CD14-positive monocyte (primary cell): ENCODE results near the gene SLC1A7. TPM values are rescaled to one million over a fixed set of nuclear protein-coding genes. Genes with fewer than 3 reads are reported as not detected.

Source experiments
- DNase-seq, 3 donors: peaks; one replicate each; pipeline ENCODE4 v3.0.0-alpha.2; 2011 to 2022
- H2AFZ ChIP-seq: 2 replicates; pipeline ENCODE4 v1.6.0; 2012; ENCODE audit warnings: mild to moderate bottlenecking, low read depth, low read length, inconsistent platforms; ENCODE audit not compliant: insufficient read depth, poor library complexity, severe bottlenecking
- H3K27ac ChIP-seq, 2 donors: 1 replicate in 1 of 2; 2 replicates in 1 of 2; pipeline ENCODE4 v1.5.1; 2012 to 2013; ENCODE audit warnings: low read length in 2 of 2, control low read depth in 1 of 2, inconsistent platforms in 1 of 2, low read depth in 1 of 2, mild to moderate bottlenecking in 1 of 2
- H3K27me3 ChIP-seq, 2 donors: one replicate each; pipeline versions ENCODE4 v1.6.0 to v1.6.1; 2011 to 2013; ENCODE audit warnings: low read length in 2 of 2; ENCODE audit not compliant: control insufficient read depth in 2 of 2, insufficient read depth in 2 of 2
- H3K36me3 ChIP-seq, 2 donors: replicated peaks in 1 of 2; 1 replicate in 1 of 2; 2 replicates in 1 of 2; pipeline versions ENCODE4 v1.5.1 to v1.6.1; 2012 to 2013; ENCODE audit warnings: low read length in 2 of 2, control low read depth in 1 of 2, inconsistent platforms in 1 of 2, mild to moderate bottlenecking in 1 of 2; ENCODE audit not compliant: insufficient read depth in 2 of 2, control insufficient read depth in 1 of 2
- H3K4me1 ChIP-seq, 2 donors: 1 replicate in 1 of 2; 2 replicates in 1 of 2; pipeline versions ENCODE4 v1.5.1 to v1.6.1; 2012 to 2013; ENCODE audit warnings: low read length in 2 of 2, control low read depth in 1 of 2, inconsistent platforms in 1 of 2, mild to moderate bottlenecking in 1 of 2, moderate library complexity in 1 of 2; ENCODE audit not compliant: insufficient read depth in 2 of 2, control insufficient read depth in 1 of 2
- H3K4me2 ChIP-seq: replicated peaks from 2 replicates; pipeline ENCODE3; 2012; ENCODE audit warnings: low read length, moderate library complexity, mild to moderate bottlenecking; ENCODE audit not compliant: poor library complexity, severe bottlenecking; ENCODE audit errors: extremely low read depth
- H3K4me3 ChIP-seq, 3 experiments: fragments of 200-600 bp in 1 of 3; sonication (generic) in 1 of 3; replicated peaks in 1 of 3; 1 replicate in 2 of 3; 2 replicates in 1 of 3; pipeline ENCODE4 v1.5.1; 2011 to 2013; ENCODE audit warnings: low read length in 3 of 3, mild to moderate bottlenecking in 3 of 3, control low read depth in 2 of 3, low read depth in 2 of 3, inconsistent platforms in 1 of 3, moderate library complexity in 1 of 3
- H3K79me2 ChIP-seq: 2 replicates; pipeline ENCODE4 v1.6.0; 2012; ENCODE audit warnings: mild to moderate bottlenecking, control low read depth, inconsistent platforms, low read length, moderate library complexity; ENCODE audit not compliant: insufficient read depth
- H3K9ac ChIP-seq: 2 replicates; pipeline ENCODE4 v1.6.0; 2017; ENCODE audit warnings: low read length, mild to moderate bottlenecking; ENCODE audit not compliant: insufficient read depth, poor library complexity, severe bottlenecking
- H3K9me3 ChIP-seq, 2 donors: replicated peaks in 1 of 2; 1 replicate in 1 of 2; 2 replicates in 1 of 2; pipeline versions ENCODE4 v1.5.1 to v1.6.1; 2012 to 2013; ENCODE audit warnings: low read length in 2 of 2, control low read depth in 1 of 2; ENCODE audit not compliant: control insufficient read depth in 1 of 2, insufficient read depth in 1 of 2
- H4K20me1 ChIP-seq: 2 replicates; pipeline ENCODE4 v1.6.0; 2012; ENCODE audit warnings: mild to moderate bottlenecking, low read length, control low read depth, moderate library complexity; ENCODE audit not compliant: insufficient read depth
- H3K27ac Mint-ChIP-seq, 7 donors: one replicate each; pipeline ENCODE4 v1.8.0; 2020; ENCODE audit warnings: mild to moderate bottlenecking in 7 of 7, mixed read lengths in 7 of 7, moderate library complexity in 6 of 7, inconsistent platforms in 2 of 7
- H3K27me3 Mint-ChIP-seq, 3 donors: one replicate each; pipeline ENCODE4 v1.8.0; 2021 to 2022; ENCODE audit warnings: low read depth in 3 of 3, mild to moderate bottlenecking in 3 of 3, mixed read lengths in 3 of 3, moderate library complexity in 3 of 3, inconsistent platforms in 1 of 3
- H3K36me3 Mint-ChIP-seq, 2 donors: one replicate each; pipeline ENCODE4 v1.8.0; 2020; ENCODE audit warnings: mixed read lengths in 2 of 2, inconsistent platforms in 1 of 2, mild to moderate bottlenecking in 1 of 2
- H3K4me1 Mint-ChIP-seq: one replicate; pipeline ENCODE4 v1.8.0; 2020; ENCODE audit warnings: mild to moderate bottlenecking, mixed read lengths
- H3K4me3 Mint-ChIP-seq, 2 donors: one replicate each; pipeline ENCODE4 v1.8.0; 2020; ENCODE audit warnings: mild to moderate bottlenecking in 2 of 2, mixed read lengths in 2 of 2, moderate library complexity in 1 of 2
- H3K9me3 Mint-ChIP-seq, 7 donors: one replicate each; pipeline ENCODE4 v1.8.0; 2020 to 2022; ENCODE audit warnings: mixed read lengths in 7 of 7, mild to moderate bottlenecking in 6 of 7, moderate library complexity in 6 of 7, inconsistent platforms in 2 of 7
- WGBS: methylation state at CpG from one replicate; pipeline ENCODE4 v1.1.5; 2013; ENCODE audit warnings: missing lambda C conversion rate; ENCODE audit not compliant: insufficient coverage; 5-methylcytosine and 5-hydroxymethylcytosine counted together
- intact Hi-C, 2 donors: fragments of 100-400 bp; cut with micrococcal nuclease; formaldehyde crosslinking; loops; one replicate each; pipeline versions ENCODE4 v1.15.0 to v1.15.1; 2023
- polyA plus RNA-seq, 3 donors: library from polyadenylated mRNA; depleted of rRNA in 1 of 3; unstranded in 2 of 3; stranded (reverse) in 1 of 3; fragments of 300-500 nt in 2 of 3; fragments of >200 nt in 1 of 3; fragmentation: Illumina TruSeq in 2 of 3; gene quantifications; 1 replicate in 2 of 3; 2 replicates in 1 of 3; pipeline ENCODE4 v1.2.3, GENCODE V29; 2012 to 2021
- TF ChIP-seq, protein P1 (sequence below): fragments of 200-600 bp; IDR thresholded peaks from one replicate; pipeline ENCODE4 v1.8.0; 2022; ENCODE audit warnings: antibody characterized with exemption, mild to moderate bottlenecking

SLC1A7 gene
- polyA plus RNA-seq, 3 donors, result not detected

DNA sequence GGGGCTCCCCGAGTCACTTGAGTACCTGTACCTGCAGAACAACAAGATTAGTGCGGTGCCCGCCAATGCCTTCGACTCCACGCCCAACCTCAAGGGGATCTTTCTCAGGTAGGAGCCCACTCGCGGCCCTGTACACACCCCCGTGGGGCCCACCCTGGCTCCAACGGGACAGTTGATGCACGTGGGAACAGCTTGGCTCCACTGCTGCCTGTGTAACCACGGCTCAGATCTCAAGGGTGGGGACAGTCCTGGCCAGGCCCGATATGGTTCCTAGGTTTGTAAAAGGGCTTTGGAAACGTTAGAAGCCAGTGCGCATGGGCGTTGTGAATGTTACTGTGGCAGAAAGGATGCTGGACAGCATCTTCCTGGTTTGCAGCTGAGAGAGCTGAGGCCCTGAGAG lies 61.7 kb downstream of the SLC1A7 start:
- intact Hi-C loops, result no loop called here
- Histone ChIP-seq H4K20me1 (no peaks in the 10 kb centered on the region), H3K4me1 (no peaks in the 10 kb centered on the region), H3K27me3 (no peaks in the 10 kb centered on the region), H3K9ac (no peak overlapping the region), H3K4me3 (no peak overlapping the region), H3K79me2 (no peaks in the 10 kb centered on the region), H3K4me2 (no peak overlapping the region), H3K9me3 (no peaks in the 10 kb centered on the region), H2AFZ (no peak overlapping the region), H3K36me3 (no peaks in the 10 kb centered on the region), H3K27ac (no peak overlapping the region)
- 93% methylated on average over 15 of the region's 15 CpGs for WGBS
- Mint-ChIP-seq H3K4me1 (no peaks in the 10 kb centered on the region), H3K27ac (peak overlapping the region in 1 of 7 donors; percentile 25), H3K9me3 (no peaks in the 10 kb centered on the region), H3K4me3 (no peak overlapping the region), H3K36me3 (no peaks in the 10 kb centered on the region), H3K27me3 (peaks cover 0 to 7% (median 2%) of the 10 kb centered on the region in 3 donors)
- TF ChIP-seq, protein P1, sequence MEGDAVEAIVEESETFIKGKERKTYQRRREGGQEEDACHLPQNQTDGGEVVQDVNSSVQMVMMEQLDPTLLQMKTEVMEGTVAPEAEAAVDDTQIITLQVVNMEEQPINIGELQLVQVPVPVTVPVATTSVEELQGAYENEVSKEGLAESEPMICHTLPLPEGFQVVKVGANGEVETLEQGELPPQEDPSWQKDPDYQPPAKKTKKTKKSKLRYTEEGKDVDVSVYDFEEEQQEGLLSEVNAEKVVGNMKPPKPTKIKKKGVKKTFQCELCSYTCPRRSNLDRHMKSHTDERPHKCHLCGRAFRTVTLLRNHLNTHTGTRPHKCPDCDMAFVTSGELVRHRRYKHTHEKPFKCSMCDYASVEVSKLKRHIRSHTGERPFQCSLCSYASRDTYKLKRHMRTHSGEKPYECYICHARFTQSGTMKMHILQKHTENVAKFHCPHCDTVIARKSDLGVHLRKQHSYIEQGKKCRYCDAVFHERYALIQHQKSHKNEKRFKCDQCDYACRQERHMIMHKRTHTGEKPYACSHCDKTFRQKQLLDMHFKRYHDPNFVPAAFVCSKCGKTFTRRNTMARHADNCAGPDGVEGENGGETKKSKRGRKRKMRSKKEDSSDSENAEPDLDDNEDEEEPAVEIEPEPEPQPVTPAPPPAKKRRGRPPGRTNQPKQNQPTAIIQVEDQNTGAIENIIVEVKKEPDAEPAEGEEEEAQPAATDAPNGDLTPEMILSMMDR, result no peak
- no peak for DNase-seq

DNA sequence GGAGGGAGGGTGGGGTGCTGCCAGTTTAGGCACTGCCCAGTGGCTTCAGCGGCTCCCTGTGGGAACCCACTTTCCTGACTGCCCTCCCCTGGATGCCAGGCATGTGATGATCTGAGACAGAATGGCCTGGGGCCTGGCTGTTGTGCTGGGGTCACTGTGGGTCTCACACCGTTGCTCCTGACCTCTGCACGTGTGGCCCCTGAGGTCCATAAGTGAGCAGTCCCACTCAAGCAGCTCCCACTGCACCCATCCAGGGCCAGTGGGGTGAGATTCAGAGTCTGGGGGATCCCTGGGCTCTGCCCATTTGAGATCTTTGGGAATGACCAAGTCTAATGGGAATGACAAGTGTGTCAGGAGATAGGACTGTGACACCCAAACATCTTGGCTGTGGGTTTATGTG lies 62.4 kb downstream of the SLC1A7 start:
- H3K4me2 ChIP-seq, result no peak overlapping the region
- no peaks in the 10 kb centered on the region for H3K9me3 ChIP-seq
- Mint-ChIP-seq H3K9me3 (no peaks in the 10 kb centered on the region), H3K4me3 (no peak overlapping the region), H3K27me3 (peaks cover 0 to 7% (median 2%) of the 10 kb centered on the region in 3 donors), H3K36me3 (no peaks in the 10 kb centered on the region), H3K4me1 (no peaks in the 10 kb centered on the region), H3K27ac (no peak overlapping the region)
- no peaks in the 10 kb centered on the region for H3K79me2 ChIP-seq
- no peaks in the 10 kb centered on the region for H3K4me1 ChIP-seq
- intact Hi-C loops, result no loop called here
- H4K20me1 ChIP-seq, result no peaks in the 10 kb centered on the region
- H3K9ac ChIP-seq, result no peak overlapping the region
- no peak overlapping the region for H2AFZ ChIP-seq
- TF ChIP-seq, protein P1, result no peak
- H3K27me3 ChIP-seq, result no peaks in the 10 kb centered on the region
- H3K27ac ChIP-seq, result no peak overlapping the region
- H3K4me3 ChIP-seq, result no peak overlapping the region
- WGBS, result 0% methylated on average over 1 of the region's 3 CpGs
- H3K36me3 ChIP-seq, result no peaks in the 10 kb centered on the region
- DNase-seq, result no peak
